Cerebellar cortex (tissue), 1 donor: ENCODE measurements around the gene SIRPA.

Experiments used
- DNase-seq: peaks from one replicate; pipeline ENCODE4 v3.0.0-alpha.2; 2015; ENCODE audit warnings: low spot score

SIRPA gene

GRCh38 chr20:1934156-1934555 lies 38.9 kb downstream of the SIRPA start:
- DNase-seq: no peak

DNA sequence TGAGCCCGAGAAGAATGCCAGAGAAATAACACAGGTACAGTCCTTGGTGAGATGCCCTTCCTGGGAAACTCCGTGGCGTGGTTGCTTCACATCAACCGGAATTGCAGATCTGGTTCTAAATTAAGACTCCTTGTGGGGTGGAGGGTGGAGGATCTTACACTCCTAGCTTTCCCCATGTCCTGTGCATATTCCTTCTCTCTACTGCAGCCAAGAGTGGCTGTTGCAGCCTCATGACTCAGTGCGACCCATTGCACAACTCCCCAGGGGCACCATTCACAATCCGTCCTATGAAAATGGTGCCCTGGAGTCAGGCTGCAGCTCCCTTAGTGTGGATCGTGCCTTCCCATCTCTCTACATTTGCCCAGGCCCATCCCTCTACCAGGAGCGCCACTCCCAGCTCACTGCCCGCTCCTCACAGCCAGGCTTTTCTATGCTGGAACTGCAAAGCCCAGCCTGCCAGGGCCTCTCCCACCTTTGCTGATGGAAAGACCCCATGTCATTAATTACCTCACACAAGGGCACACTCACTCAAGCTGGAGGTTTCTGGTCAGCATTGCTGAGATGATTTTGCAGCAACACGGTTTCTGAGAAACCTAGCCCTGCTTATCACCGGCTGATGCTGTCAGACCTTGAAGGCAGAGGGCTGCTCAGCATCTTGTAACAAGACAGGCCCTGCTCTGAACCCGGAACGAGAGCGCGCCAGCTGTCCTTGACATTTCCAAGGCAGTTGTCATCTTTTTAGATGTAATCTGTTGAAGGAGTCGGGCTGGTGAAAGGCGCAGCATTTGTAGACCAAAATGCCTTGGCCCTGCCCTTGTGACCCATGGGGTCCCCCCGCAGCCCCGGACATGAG lies 39.7 kb downstream of the SIRPA start:
- no peak for DNase-seq

DNA sequence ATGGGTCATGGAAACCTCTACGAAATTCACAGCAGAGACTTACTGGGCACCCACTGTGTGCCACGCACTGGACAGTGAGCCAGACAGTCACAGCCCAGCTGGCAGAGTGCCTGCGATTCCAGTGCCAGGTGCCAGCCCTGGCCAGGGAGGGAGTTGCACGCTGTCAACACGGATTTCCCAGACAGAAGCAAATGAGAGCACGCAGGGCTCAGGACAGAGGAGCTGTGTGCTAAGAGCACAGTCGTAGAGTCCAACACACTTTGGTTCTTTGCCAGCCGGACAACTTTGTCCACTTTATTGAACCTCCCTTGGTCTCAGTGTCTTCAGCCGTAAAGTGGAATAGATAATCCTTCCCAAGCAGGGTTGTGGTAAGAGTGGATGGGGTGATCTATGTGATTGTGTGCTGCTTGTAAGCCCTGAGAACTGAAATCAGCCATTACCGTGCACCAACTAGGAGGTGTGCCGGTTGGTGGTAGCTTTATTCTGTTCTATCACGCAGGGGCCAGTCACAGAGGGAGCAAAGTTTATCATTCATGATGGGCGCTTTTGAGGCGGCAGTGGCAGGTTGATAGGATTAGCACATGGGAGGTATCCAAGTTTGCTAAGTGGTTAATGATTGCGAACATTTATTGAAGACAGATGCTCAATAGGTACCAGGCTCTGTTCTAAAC lies 40.6 kb downstream of the SIRPA start:
- DNase-seq: peak; percentile 87

DNA sequence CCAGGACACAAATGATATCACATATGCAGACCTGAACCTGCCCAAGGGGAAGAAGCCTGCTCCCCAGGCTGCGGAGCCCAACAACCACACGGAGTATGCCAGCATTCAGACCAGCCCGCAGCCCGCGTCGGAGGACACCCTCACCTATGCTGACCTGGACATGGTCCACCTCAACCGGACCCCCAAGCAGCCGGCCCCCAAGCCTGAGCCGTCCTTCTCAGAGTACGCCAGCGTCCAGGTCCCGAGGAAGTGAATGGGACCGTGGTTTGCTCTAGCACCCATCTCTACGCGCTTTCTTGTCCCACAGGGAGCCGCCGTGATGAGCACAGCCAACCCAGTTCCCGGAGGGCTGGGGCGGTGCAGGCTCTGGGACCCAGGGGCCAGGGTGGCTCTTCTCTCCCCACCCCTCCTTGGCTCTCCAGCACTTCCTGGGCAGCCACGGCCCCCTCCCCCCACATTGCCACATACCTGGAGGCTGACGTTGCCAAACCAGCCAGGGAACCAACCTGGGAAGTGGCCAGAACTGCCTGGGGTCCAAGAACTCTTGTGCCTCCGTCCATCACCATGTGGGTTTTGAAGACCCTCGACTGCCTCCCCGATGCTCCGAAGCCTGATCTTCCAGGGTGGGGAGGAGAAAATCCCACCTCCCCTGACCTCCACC lies 42.2 kb downstream of the SIRPA start:
- DNase-seq: no peak

- DNase-seq: no peak
These were observed 43.5 kb downstream of the SIRPA start for GRCh38 chr20:1938464-1939269.

- peak; percentile 87 for DNase-seq
These were observed 44.0 kb downstream of the SIRPA start for GRCh38 chr20:1939270-1939595.

DNA sequence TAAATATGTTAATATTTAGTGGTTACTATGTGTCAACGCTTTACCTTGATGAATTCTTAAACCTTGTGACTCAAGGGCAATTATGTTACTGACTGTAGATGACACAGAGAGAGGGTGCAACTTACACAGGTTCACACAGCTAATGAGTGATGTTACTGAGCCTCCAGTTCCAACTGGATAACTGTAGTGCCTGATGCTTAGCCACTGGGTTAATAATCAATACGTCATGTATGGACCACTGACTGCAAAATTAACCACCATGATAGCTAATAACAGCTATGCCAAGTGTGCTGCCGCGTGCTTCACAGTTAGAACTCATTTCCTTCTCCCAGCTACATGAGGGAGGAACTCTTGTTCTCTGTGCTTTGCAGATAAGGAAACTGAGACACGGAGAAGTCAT lies 45.4 kb downstream of the SIRPA start:
- no peak for DNase-seq

GRCh38 chr20:1941226-1941625 lies 46.0 kb downstream of the SIRPA start:
- DNase-seq: no peak

DNA sequence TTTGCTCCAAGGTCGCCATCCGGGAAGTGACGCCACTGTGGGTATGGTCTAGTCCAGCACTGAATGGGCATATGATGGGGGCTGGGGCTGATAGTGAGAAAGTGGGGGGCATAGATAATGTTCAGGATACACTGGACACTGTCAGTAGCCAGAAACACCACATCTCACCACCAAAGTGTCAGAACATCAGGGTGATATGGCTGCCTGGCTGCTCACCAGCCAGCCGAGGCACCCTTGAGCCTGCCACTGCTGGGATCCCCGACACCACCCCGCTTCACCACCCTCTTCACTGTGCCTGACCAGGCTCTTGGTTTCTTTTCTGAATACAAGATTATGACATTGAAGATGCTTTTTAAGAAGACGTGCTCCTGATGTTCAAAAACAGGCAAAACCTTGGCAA lies 46.9 kb downstream of the SIRPA start:
- no peak for DNase-seq

- no peak for DNase-seq
These were observed 47.5 kb downstream of the SIRPA start for GRCh38 chr20:1942486-1943274.

- no peak for DNase-seq
These were observed 48.2 kb downstream of the SIRPA start for GRCh38 chr20:1943275-1944002.

GRCh38 chr20:1944345-1945091 lies 49.3 kb downstream of the SIRPA start:
- DNase-seq: no peak

DNA sequence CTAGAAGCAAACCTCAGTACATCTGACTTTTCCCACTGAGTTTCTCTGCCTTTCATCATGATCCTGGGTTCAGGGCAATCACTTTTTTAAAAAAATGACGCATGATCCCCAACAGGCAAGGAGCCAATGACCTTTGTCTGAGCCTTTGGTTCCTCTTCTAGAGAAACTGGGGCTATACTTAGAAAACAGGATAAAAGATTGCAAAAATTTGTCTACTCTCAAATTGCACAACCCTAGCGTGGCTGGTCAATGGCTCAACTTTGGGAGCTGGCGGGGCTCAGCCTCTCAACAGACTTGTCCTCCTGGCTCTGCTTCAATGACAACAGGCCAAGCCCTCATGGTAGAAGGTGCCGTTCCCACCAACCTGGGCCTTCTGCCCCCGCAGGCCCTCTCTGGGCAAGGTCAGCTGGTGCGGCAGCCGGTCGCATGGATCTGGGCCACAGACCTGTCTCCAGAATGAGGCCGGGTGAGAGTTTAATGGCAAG lies 50.0 kb downstream of the SIRPA start:
- DNase-seq: peak; percentile 92

DNA sequence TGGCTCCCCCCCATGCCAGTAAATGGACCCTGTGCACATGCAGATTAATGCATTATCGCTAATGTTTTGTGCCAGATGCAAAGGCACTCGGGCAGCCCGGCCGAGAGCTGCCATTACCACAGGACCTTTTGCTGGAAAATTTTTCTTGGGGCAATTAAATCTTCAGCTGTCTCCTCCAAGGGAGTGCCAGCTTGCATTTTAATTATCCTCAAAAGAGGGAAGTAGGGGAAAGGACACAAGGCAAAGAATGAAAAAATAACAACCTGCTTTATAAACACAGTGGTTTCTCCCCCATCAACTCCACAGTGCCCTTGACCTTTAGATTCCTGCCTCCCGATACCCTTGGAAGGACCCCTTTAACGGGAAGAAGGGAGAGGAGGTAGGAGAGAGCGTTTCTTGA lies 50.5 kb downstream of the SIRPA start:
- DNase-seq: no peak

GRCh38 chr20:1946442-1946761 lies 51.2 kb downstream of the SIRPA start:
- DNase-seq: no peak

- peak; percentile 95 for DNase-seq
These were observed 51.7 kb downstream of the SIRPA start for GRCh38 chr20:1946762-1947534.

DNA sequence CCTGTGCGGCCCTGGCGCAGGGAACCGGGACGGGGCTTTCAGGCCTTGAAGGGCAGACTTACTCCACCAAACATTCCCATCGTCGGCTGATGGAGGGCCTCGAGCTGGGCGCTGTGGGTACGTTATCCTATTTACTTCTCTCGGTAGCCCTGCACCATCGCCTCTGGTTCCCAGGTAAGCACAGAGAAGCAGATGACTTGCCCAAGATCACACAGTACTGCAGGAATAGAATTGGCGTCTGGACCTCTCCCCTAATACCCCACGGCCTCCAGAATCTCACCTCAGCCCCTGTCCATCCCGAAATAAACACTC lies 52.3 kb downstream of the SIRPA start:
- DNase-seq: no peak

DNA sequence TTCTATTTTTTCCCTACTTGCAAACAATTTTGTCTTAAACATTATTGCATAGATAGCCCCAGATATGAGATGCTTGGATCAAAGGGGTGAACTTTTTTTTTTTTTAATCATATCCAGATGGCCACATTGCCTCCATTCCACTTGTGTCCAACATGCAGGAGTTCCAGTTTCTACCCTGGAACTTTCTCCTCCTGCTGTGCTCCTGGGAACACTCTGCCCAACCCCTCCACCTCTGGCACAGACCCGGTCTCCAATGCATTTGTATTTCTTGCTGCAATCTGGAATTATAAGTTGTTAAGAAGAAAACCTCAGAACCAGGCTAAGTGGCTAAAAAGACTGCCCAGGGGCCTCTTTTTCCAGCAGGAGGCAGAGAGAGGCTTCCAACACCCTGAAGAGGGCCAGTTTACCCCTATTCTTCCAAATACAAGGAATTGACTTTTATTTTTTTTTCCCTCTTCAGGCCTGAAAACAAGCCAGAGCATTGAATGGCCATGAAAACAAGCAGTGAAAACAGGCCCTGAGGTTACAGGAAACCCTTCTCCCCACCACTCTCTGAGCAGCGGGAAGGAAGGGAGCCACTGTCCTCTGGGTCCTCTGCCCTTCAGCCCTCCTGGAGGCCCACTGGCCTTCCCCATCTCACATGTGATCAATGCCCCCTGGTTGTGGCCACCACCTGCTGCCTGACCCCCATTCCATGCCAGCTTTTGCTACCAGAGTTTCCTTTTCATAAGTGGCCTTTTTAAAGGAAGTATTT lies 54.3 kb downstream of the SIRPA start:
- no peak for DNase-seq

GRCh38 chr20:1950836-1951235 lies 55.6 kb downstream of the SIRPA start:
- no peak for DNase-seq
